ENCODE results near the gene PDCD1.
"Not testable (repeated sequence)": the region's sequence is repeated elsewhere in the genome, so short reads cannot be mapped to it uniquely, and the experiment has no call there.

Gene PDCD1

GRCh38 chr2:241806217-241806616 lies 52.5 kb downstream of the PDCD1 start:
- Histone ChIP-seq H3K4me1 (ENCODE audit: control insufficient read depth, insufficient read depth, low read length) (peaks cover 43% of the 10 kb centered on the region), H3K27me3 (ENCODE audit: control insufficient read depth, insufficient read depth, low read length) (peaks cover 23% of the 10 kb centered on the region)
- not testable (repeated sequence) for H3K9me3 ChIP-seq (ENCODE audit: control insufficient read depth, insufficient read depth, low read depth, low read length); H3K9ac ChIP-seq (ENCODE audit: low read length); H3K36me3 ChIP-seq (ENCODE audit: control insufficient read depth, insufficient read depth, low read length); H3K4me3 ChIP-seq (ENCODE audit: low read depth, low read length); H3K27ac ChIP-seq (ENCODE audit: low read depth, low read length)

- H3K9ac ChIP-seq (ENCODE audit: low read length) = no peak overlapping the region
- peaks cover 23% of the 10 kb centered on the region for H3K27me3 ChIP-seq (ENCODE audit: control insufficient read depth, insufficient read depth, low read length)
- peaks cover 43% of the 10 kb centered on the region for H3K4me1 ChIP-seq (ENCODE audit: control insufficient read depth, insufficient read depth, low read length)
- H3K4me3 ChIP-seq (ENCODE audit: low read depth, low read length) = peak overlapping the region; percentile 57; the same call in 1 of the 2 replicates
- H3K9me3 ChIP-seq (ENCODE audit: control insufficient read depth, insufficient read depth, low read depth, low read length) = no peaks in the 10 kb centered on the region
- H3K27ac ChIP-seq (ENCODE audit: low read depth, low read length) = no peak overlapping the region
- H3K36me3 ChIP-seq (ENCODE audit: control insufficient read depth, insufficient read depth, low read length) = no peaks in the 10 kb centered on the region
Observed at GRCh38 chr2:241804326-241805229, 54.1 kb downstream of the PDCD1 start.

GRCh38 chr2:241803387-241804325 lies 55.0 kb downstream of the PDCD1 start:
- H3K27me3 ChIP-seq (ENCODE audit: control insufficient read depth, insufficient read depth, low read length) = peaks cover 23% of the 10 kb centered on the region
- peaks cover 37% of the 10 kb centered on the region for H3K4me1 ChIP-seq (ENCODE audit: control insufficient read depth, insufficient read depth, low read length)
- no peaks in the 10 kb centered on the region for H3K36me3 ChIP-seq (ENCODE audit: control insufficient read depth, insufficient read depth, low read length)
- H3K9me3 ChIP-seq (ENCODE audit: control insufficient read depth, insufficient read depth, low read depth, low read length) = no peaks in the 10 kb centered on the region
- peak overlapping the region; percentile 57 for H3K4me3 ChIP-seq (ENCODE audit: low read depth, low read length)
- no peak overlapping the region for H3K27ac ChIP-seq (ENCODE audit: low read depth, low read length)
- no peak overlapping the region for H3K9ac ChIP-seq (ENCODE audit: low read length)

- no peak overlapping the region for H3K9ac ChIP-seq (ENCODE audit: low read length)
- H3K9me3 ChIP-seq (ENCODE audit: control insufficient read depth, insufficient read depth, low read depth, low read length) = no peaks in the 10 kb centered on the region
- H3K4me3 ChIP-seq (ENCODE audit: low read depth, low read length) = peak overlapping the region; percentile 57; the same call in 1 of the 2 replicates
- H3K4me1 ChIP-seq (ENCODE audit: control insufficient read depth, insufficient read depth, low read length) = peaks cover 31% of the 10 kb centered on the region
- H3K36me3 ChIP-seq (ENCODE audit: control insufficient read depth, insufficient read depth, low read length) = no peaks in the 10 kb centered on the region
- peaks cover 23% of the 10 kb centered on the region for H3K27me3 ChIP-seq (ENCODE audit: control insufficient read depth, insufficient read depth, low read length)
- no peak overlapping the region for H3K27ac ChIP-seq (ENCODE audit: low read depth, low read length)
Observed at GRCh38 chr2:241802421-241803318, 56.0 kb downstream of the PDCD1 start.

- no peaks in the 10 kb centered on the region for H3K36me3 ChIP-seq (ENCODE audit: control insufficient read depth, insufficient read depth, low read length)
- H3K27ac ChIP-seq (ENCODE audit: low read depth, low read length) = no peak overlapping the region
- H3K9ac ChIP-seq (ENCODE audit: low read length) = no peak overlapping the region
- peaks cover 31% of the 10 kb centered on the region for H3K4me1 ChIP-seq (ENCODE audit: control insufficient read depth, insufficient read depth, low read length)
- H3K9me3 ChIP-seq (ENCODE audit: control insufficient read depth, insufficient read depth, low read depth, low read length) = no peaks in the 10 kb centered on the region
- peak overlapping the region; percentile 8; the same call in 1 of the 2 replicates for H3K4me3 ChIP-seq (ENCODE audit: low read depth, low read length)
- peaks cover 23% of the 10 kb centered on the region for H3K27me3 ChIP-seq (ENCODE audit: control insufficient read depth, insufficient read depth, low read length)
Observed at GRCh38 chr2:241801611-241802420, 56.9 kb downstream of the PDCD1 start.

- Histone ChIP-seq H3K4me1 (ENCODE audit: control insufficient read depth, insufficient read depth, low read length) (peaks cover 31% of the 10 kb centered on the region), H3K27me3 (ENCODE audit: control insufficient read depth, insufficient read depth, low read length) (peaks cover 23% of the 10 kb centered on the region)
- not testable (repeated sequence) for H3K9me3 ChIP-seq (ENCODE audit: control insufficient read depth, insufficient read depth, low read depth, low read length); H3K4me3 ChIP-seq (ENCODE audit: low read depth, low read length); H3K9ac ChIP-seq (ENCODE audit: low read length); H3K27ac ChIP-seq (ENCODE audit: low read depth, low read length); H3K36me3 ChIP-seq (ENCODE audit: control insufficient read depth, insufficient read depth, low read length)
Observed at GRCh38 chr2:241800198-241800903, 58.3 kb downstream of the PDCD1 start.
